Body of pancreas (tissue), 4 donors: ENCODE measurements around the gene NR4A3. TPM values are rescaled to one million over a fixed set of nuclear protein-coding genes. Genes with fewer than 3 reads are reported as not detected.

Source experiments
- ATAC-seq: fragments of 150-250 bp; one replicate; pipeline ENCODE4 v1.9.1; 2016
- DNase-seq, 4 donors: peaks; one replicate each; pipeline ENCODE4 v3.0.0-alpha.2; 2019
- H3K27ac ChIP-seq, 4 donors: fragments of 200-600 bp; sonication (generic); 1 replicate in 3 of 4; 2 replicates in 1 of 4; pipeline versions ENCODE4 v1.5.1 to v1.6.1; 2016 to 2019; ENCODE audit warnings: mild to moderate bottlenecking in 1 of 4, mixed read lengths in 1 of 4, moderate library complexity in 1 of 4
- H3K27me3 ChIP-seq, 2 donors: fragments of 200-600 bp; sonication (generic); one replicate each; pipeline ENCODE4 v1.6.0; 2016; ENCODE audit warnings: mild to moderate bottlenecking in 1 of 2
- H3K36me3 ChIP-seq, 2 donors: fragments of 200-600 bp; sonication (generic); replicated peaks in 1 of 2; 2 replicates each; pipeline ENCODE4 v1.5.1; 2016; ENCODE audit warnings: low read depth in 2 of 2; ENCODE audit not compliant: insufficient read depth in 1 of 2
- H3K4me1 ChIP-seq: fragments of 200-600 bp; sonication (generic); one replicate; pipeline ENCODE4 v1.6.0; 2016
- H3K4me3 ChIP-seq, 2 donors: fragments of 200-600 bp; sonication (generic); 1 replicate in 1 of 2; 2 replicates in 1 of 2; pipeline ENCODE4 v1.5.1; 2016 to 2019
- H3K9me3 ChIP-seq, 3 donors: fragments of 200-600 bp; sonication (generic); 1 replicate in 2 of 3; 2 replicates in 1 of 3; pipeline ENCODE4 v1.5.1; 2016
- CTCF ChIP-seq, 7 experiments: fragments of 450-650 bp in 4 of 7; fragments of 200-600 bp in 3 of 7; sonication (generic) in 3 of 7; IDR thresholded peaks; one replicate each; pipeline ENCODE4 v1.5.1; 2016 to 2019; ENCODE audit warnings: antibody characterized with exemption in 7 of 7
- POLR2A ChIP-seq, 3 donors: fragments of 450-650 bp; IDR thresholded peaks; one replicate each; pipeline ENCODE4 v1.6.1; 2016; ENCODE audit warnings: antibody characterized with exemption in 3 of 3, mild to moderate bottlenecking in 2 of 3
- whole genome bisulfite sequencing, 2 donors: methylation state at CpG; one replicate each; pipeline ENCODE4 v1.1.5; 2017; 5-methylcytosine and 5-hydroxymethylcytosine counted together
- intact Hi-C: fragments of 100-400 bp; cut with DNase I; formaldehyde crosslinking; loops from one replicate; pipeline ENCODE4 v1.15.1; 2023
- total RNA-seq, 2 donors: library from RNA; depleted of rRNA; stranded (reverse); fragments of >200 nt; gene quantifications; one replicate each; pipeline ENCODE4 v1.1.0, GENCODE V29; 2016

Gene NR4A3
- total RNA-seq, 2 donors from 2014 or later, result 1.0 to 8.9 TPM

- ATAC-seq (no peak), DNase-seq (no peak)
- intact Hi-C loops, result no loop called here
- no peak overlapping the region for H3K27ac ChIP-seq
- H3K4me3 ChIP-seq, result no peak overlapping the region
- no peaks in the 10 kb centered on the region for H3K36me3 ChIP-seq
- no peaks in the 10 kb centered on the region for H3K27me3 ChIP-seq
- peaks cover 14% of the 10 kb centered on the region for H3K4me1 ChIP-seq
- H3K9me3 ChIP-seq, result no peaks in the 10 kb centered on the region
- 94% methylated on average over 7 of the region's 7 CpGs for WGBS, 2 donors
- TF ChIP-seq POLR2A (IDR thresholded peaks at IDR 0.05), result no peak
- no peak for TF ChIP-seq CTCF (IDR thresholded peaks at IDR 0.05)
These were observed 26.8 kb downstream of the NR4A3 start for GRCh38 chr9:99848447-99848846.

- intact Hi-C loops, result no loop called here
- ATAC-seq, result no peak
- Histone ChIP-seq H3K4me3 (no peak overlapping the region), H3K4me1 (peaks cover 6% of the 10 kb centered on the region), H3K9me3 (no peaks in the 10 kb centered on the region), H3K27me3 (no peaks in the 10 kb centered on the region), H3K36me3 (no peaks in the 10 kb centered on the region), H3K27ac (no peak overlapping the region)
- 64 to 65% methylated on average over 2 of the region's 2 CpGs for WGBS, 2 donors
- TF ChIP-seq CTCF (IDR thresholded peaks at IDR 0.05) (no peak), POLR2A (IDR thresholded peaks at IDR 0.05) (no peak)
- no peak for DNase-seq
These were observed 29.2 kb downstream of the NR4A3 start for GRCh38 chr9:99850736-99851499.

- no peak overlapping the region for H3K4me3 ChIP-seq
- intact Hi-C loops, result no loop called here
- TF ChIP-seq CTCF (IDR thresholded peaks at IDR 0.05) (no peak), POLR2A (IDR thresholded peaks at IDR 0.05) (no peak)
- H3K27ac ChIP-seq, result no peak overlapping the region
- no peak for DNase-seq
- ATAC-seq, result no peak
- no peaks in the 10 kb centered on the region for H3K27me3 ChIP-seq
- peaks cover 6% of the 10 kb centered on the region for H3K4me1 ChIP-seq
- no peaks in the 10 kb centered on the region for H3K36me3 ChIP-seq
- WGBS, 2 donors, result 43 to 46% methylated on average over 2 of the region's 2 CpGs
- H3K9me3 ChIP-seq, result no peaks in the 10 kb centered on the region
These were observed 29.8 kb downstream of the NR4A3 start for GRCh38 chr9:99851500-99851822.

- ATAC-seq (no peak), DNase-seq (no peak)
- Histone ChIP-seq H3K27ac (no peak overlapping the region), H3K36me3 (no peaks in the 10 kb centered on the region), H3K4me3 (no peak overlapping the region), H3K4me1 (peaks cover 6% of the 10 kb centered on the region), H3K27me3 (no peaks in the 10 kb centered on the region), H3K9me3 (no peaks in the 10 kb centered on the region)
- intact Hi-C loops, result no loop called here
- TF ChIP-seq CTCF (IDR thresholded peaks at IDR 0.05) (no peak), POLR2A (IDR thresholded peaks at IDR 0.05) (no peak)
- 85 to 93% methylated on average over 4 of the region's 4 CpGs for WGBS, 2 donors
These were observed 30.9 kb downstream of the NR4A3 start for GRCh38 chr9:99852617-99853016.
